NT2/D1 (cell line): Measurements from ENCODE around the gene EIF2AK2.

ENCODE experiments used
- SUZ12 ChIP-seq: IDR thresholded peaks from 2 replicates; pipeline ENCODE4 v1.6.1; 2011; ENCODE audit not compliant: insufficient read length, insufficient read depth; ENCODE audit errors: extremely low read depth
- YY1 ChIP-seq: IDR thresholded peaks from 2 replicates; pipeline ENCODE4 v1.6.1; 2011; ENCODE audit not compliant: insufficient read length, insufficient read depth
- ZNF274 ChIP-seq: IDR thresholded peaks from 2 replicates; pipeline ENCODE4 v1.6.1; 2011; ENCODE audit warnings: mild to moderate bottlenecking, low read depth, low read length

GRCh38 chr2:37052600-37053332, 104.0 kb downstream of the EIF2AK2 start:
- TF ChIP-seq YY1 (no peak), ZNF274 (no peak), SUZ12 (no peak)
